Activated naive CD4-positive, alpha-beta T cell treated with Interleukin-2 at 50 U/mL for 16 hours (primary cell): ENCODE results near the gene SMPD1.

ENCODE experiments used
- DNase-seq: peaks from one replicate; pipeline ENCODE4 v3.0.0-alpha.2; 2020

The SMPD1 gene

GRCh38 chr11:6389905-6390717 lies at the start of gene SMPD1:
Gene SMPD1, plus strand, starts transcription at chr11:6390474. Its CDS starts 125 bp downstream, at chr11:6390599.
- DNase-seq: peak; percentile 93

DNA sequence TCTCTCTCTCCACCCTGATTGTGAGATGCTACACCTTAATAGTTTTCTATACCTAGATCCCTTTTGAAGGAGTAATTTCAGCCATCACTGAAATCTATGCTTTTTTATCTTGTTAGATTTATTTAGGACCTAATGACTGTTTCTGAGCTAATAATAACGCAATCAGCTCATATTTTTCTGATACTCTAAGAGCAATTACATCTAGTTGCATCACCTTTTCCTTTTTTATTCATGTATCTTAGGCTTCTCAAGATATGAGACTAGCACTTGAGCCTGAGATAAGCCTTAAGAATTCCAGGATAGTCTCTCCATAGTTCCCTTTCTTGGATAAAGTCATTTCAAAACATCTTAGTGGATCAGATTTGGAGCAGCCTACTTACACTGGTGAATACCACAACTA lies 44.9 kb upstream of the SMPD1 start:
- no peak for DNase-seq

DNA sequence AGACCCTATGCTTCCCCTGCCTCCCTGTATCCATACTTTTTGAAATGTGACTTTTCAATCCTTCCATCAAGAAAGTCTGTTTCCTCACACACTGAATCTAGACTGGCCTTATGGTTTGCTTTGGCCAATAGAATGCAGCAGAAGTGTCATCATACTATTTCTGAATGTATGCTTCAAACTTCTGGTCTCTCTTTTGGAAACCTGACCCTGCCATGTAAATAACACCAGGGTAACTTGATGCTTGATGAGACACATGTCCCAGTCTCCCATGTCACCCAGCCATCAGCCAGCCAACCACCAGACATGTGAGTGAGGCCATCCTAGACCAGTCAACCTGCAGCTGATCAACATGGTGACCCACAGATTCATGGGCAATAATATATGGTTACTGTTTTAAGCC lies 40.2 kb upstream of the SMPD1 start:
- no peak for DNase-seq

GRCh38 chr11:6350486-6350885 lies 39.8 kb upstream of the SMPD1 start:
- no peak for DNase-seq

GRCh38 chr11:6351782-6352382 lies 38.4 kb upstream of the SMPD1 start:
- peak; percentile 34 for DNase-seq

- DNase-seq: peak; percentile 59
Observed at GRCh38 chr11:6353367-6353987, 36.8 kb upstream of the SMPD1 start.

GRCh38 chr11:6354651-6355485 lies 35.4 kb upstream of the SMPD1 start:
- DNase-seq: no peak

GRCh38 chr11:6356503-6357055 lies 33.7 kb upstream of the SMPD1 start:
- DNase-seq: no peak

- DNase-seq: peak; percentile 57
Observed at GRCh38 chr11:6357222-6357621, 33.1 kb upstream of the SMPD1 start.

GRCh38 chr11:6360183-6360582 lies 30.1 kb upstream of the SMPD1 start:
- no peak for DNase-seq

DNA sequence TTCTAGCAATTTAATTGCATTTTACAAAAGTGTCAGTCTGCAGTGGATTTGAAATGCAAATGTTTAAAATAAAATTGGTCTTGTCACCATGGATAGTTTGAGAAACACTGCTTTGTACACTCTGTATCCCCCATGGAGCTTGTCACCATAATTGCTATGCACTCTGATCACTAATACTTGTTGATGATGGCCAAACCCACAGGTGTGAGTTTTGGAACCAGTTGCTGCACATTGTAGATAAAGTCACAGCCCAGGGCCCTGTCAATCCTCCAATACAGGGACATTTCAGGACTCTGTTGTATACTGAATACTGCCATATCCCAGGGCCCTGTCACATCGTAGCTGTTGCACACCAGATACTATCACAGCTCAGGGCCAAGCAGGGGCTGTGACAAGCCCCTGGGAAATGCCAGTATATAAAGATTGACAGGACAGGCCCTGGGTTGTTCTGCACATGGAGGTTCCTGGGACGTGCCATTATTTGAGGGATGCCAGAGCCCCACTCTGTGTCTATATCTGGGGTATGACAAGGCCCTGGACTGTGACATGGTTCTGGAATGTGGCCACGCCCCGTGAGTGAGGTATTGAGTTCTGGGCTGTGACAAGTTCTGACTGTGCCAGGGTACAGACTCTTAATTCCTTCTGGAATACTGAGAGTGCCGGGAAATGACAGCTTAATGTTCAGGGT lies 27.9 kb upstream of the SMPD1 start:
- DNase-seq: no peak

DNA sequence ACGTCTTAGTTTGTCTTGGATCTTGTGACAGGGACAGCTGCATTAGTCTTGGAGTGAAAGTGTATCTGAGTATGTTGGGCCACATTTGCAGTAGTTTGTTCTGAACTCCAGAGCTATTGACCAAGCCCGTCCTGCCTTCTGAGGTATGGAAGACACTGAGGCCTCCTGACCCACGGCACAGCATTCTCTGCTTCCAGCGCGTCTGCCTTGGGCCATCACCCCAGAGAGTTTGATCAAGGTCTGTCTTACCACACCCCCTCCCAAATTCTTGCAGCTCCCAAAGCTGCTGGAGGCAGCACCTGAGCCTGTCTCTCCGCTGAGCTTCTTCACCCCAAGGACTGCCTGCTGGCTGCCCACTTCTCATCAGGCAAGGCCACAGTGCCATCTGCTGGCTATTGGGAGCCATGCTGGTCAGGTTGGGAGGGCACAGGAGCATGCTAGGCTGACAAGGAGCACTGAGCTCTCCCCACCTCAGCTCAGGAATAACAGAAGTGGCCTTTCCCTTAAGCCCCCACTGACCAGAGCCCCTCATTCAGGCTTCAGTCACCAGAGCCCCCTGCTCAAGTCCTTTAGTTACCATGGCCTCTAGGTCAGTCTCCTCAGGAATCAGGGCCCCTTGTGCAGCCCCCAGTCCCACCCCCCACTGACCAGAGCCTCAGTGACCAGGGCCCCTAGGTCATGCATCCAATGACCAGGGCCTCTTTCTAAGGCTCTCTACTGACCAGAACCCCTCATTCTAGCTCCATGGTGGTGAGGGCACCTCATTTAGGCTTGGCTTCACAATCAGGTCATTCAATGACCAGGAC lies 27.2 kb upstream of the SMPD1 start:
- peak; percentile 75 for DNase-seq

DNA sequence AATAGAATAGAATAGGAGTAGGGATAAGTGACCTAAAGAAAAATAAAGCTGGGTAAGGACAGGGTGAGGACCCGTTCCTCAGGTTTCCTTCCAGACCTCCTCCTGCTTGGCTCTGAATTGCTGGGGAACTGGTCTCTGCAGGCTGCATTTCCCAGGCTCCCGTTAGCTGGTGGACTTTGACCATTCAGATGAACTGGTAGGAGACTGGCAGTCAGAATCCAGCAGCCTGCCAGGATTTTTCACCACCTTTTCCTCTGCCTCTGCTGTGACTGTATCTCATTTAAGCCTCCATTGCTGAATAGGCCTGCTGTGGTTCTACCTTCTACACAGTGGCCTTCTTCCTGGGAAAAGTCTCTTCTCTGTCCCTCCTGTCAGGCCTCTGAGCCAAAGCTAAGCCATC lies 24.6 kb upstream of the SMPD1 start:
- no peak for DNase-seq

DNA sequence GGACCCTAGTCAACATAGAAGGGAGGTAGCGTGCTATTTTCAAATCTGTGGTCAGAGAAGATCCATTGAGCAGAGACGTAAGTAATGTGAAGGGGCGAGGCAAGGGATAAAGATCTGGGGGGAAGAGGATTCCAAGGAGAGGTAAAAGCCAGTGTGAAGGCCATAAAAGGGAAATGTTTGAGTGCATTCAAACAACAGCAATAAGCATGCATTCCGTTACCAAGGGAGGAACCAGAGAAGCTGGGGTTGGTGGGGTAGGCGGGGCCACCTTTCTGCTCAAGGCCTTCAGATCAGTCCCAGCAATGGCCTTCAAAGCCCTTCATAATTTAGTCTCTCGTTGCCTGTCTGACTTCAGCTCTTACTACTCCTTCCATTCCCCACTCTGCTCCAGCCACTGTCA lies 18.4 kb upstream of the SMPD1 start:
- DNase-seq: no peak

GRCh38 chr11:6377902-6378639 lies 12.2 kb upstream of the SMPD1 start:
- DNase-seq: no peak

DNA sequence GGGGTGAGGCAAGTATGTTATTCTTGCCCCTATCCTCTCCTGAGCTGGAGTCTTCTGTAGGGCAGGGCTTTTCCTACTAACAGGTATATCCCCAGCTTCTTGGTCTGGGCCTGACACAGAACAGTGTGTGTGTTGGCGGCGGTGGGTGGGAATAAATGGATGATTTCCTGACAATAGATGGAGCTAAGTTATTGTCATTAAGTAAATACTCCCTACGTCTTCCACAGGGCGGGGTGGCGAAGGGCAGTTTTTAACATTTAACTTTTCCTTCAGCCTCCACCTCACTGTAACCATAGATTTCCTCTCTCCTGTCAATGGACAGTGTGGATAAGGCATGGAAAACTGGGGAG lies 11.7 kb upstream of the SMPD1 start:
- no peak for DNase-seq

DNA sequence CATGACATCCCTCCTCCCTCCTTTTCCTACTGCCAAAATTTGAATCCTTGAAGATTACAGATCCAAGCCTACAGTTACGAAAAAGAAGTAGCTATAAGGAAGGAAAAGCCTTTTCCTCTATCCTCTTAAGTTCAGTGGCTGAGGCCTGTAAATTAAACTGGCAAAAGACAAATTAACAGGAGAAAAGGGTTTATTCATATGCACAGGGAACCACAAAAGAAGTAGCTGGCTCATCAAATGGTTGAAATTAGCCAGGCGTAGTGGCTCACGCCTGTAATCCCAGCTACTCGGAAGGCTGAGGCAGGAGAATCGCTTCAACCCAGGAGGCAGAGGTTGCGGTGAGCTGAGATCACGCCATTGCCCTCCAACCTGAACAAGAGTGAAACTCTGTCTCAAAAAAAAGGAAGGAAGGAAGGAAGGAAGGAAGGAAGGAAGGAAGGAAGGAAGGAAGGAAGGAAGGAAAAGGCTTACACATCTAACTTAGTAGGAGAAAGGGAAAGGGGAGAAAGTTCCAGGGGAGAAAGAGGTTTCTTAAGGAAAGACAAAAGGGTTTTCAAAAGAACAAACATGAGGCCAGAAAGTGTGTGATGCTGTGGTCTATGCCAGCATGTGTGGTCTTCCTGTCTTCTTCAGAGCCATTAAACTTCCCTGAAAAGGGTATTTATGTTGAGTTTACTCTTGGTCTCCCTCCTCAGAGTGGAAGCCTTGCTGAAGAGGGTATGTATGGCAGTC lies 5.1 kb upstream of the SMPD1 start:
- no peak for DNase-seq

DNA sequence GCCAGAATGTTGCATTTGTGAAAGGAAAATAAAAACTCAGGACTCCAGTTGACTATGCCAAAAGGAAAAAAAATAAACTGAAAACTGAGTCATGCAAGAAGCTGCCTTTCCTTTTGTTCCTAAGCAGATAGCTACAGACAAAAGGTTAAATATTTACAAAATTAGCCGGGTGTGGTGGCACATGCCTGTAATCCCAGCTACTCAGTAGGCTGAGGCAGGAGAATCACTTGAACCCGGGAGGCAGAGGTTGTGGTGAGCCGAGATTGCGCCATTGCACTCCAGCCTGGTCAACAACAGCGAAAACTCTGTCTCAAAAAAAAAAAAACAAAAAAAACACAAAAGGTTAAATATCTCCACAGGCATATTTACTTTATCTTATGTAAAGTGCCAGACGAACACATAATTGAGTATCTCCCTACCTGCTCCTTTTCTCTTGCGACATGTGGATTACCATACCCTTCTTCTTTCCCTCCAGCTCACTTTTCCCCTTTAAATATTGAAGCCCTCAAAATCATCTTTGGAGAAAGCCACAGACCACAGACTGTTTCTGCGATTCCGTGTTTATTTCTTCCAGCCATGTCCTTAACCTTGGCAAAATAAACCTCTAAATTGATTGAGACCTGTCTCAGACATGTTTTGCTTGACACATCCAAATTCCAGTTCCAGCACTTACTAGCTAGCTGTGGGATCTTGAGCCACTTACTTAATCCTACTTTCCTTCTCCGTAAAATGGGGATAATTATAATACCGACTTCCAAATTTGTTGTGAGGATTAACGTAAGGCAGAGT lies 2.3 kb upstream of the SMPD1 start:
- DNase-seq: no peak

DNA sequence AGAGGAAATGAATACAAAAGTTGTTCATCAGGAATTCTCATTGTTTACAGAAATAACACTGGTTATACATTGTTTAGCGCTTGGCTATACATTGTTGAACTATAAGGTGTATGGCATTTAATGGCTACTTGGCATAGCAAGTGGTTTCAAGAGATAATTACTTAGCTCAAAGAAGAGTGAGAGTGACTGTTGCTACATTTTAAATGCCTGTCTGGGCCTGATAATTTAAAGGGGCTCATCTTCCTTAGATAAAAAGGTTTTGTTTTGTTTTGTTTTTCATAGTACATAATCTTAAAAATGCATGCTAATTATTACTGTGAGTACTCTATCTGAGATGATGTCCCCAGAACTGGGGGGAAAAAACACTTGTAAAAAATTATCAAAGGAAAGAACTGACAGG lies 1.5 kb upstream of the SMPD1 start:
- no peak for DNase-seq
